Ishikawa (cell line): ENCODE data around the gene ADD1.

Experiments
- CEBPB ChIP-seq: IDR thresholded peaks from 2 replicates; pipeline ENCODE4 v1.6.1; 2012
- CREB1 ChIP-seq: IDR thresholded peaks from 2 replicates; pipeline ENCODE4 v1.6.1; 2012; ENCODE audit warnings: low read depth
- EGR1 ChIP-seq: IDR thresholded peaks from 2 replicates; pipeline ENCODE4 v1.6.1; 2012
- EP300 ChIP-seq: IDR thresholded peaks from 2 replicates; pipeline ENCODE4 v1.6.1; 2012; ENCODE audit warnings: borderline replicate concordance
- FOXM1 ChIP-seq: IDR thresholded peaks from 2 replicates; pipeline ENCODE4 v1.6.1; 2012; ENCODE audit warnings: low read depth, borderline replicate concordance
- NFIC ChIP-seq: IDR thresholded peaks from 2 replicates; pipeline ENCODE4 v1.6.1; 2012
- RAD21 ChIP-seq: IDR thresholded peaks from 2 replicates; pipeline ENCODE4 v1.6.1; 2012; ENCODE audit warnings: low read depth
- REST ChIP-seq: IDR thresholded peaks from 2 replicates; pipeline ENCODE4 v1.6.1; 2012; ENCODE audit warnings: low read depth, mild to moderate bottlenecking
- TAF1 ChIP-seq: IDR thresholded peaks from 2 replicates; pipeline ENCODE4 v1.6.1; 2012; ENCODE audit warnings: low read depth, mild to moderate bottlenecking
- TCF12 ChIP-seq: IDR thresholded peaks from 2 replicates; pipeline ENCODE4 v1.6.1; 2012; ENCODE audit warnings: low read depth
- TEAD4 ChIP-seq: IDR thresholded peaks from 2 replicates; pipeline ENCODE4 v1.6.1; 2012
- YY1 ChIP-seq: IDR thresholded peaks from 2 replicates; pipeline ENCODE4 v1.6.1; 2012; ENCODE audit warnings: low read depth
- ZBTB7A ChIP-seq: IDR thresholded peaks from 2 replicates; pipeline ENCODE4 v1.6.1; 2012; ENCODE audit warnings: low read depth
- TF ChIP-seq, protein P1 (sequence below): IDR thresholded peaks from 2 replicates; pipeline ENCODE4 v1.6.1; 2012
- TF ChIP-seq, protein P2 (sequence below): IDR thresholded peaks from 2 replicates; pipeline ENCODE4 v1.6.1; 2012

ADD1 gene

GRCh38 chr4:2906218-2906617, 62.6 kb downstream of the ADD1 start:
- TF ChIP-seq TAF1: no peak

- TF ChIP-seq YY1 (no peak), EGR1 (no peak), TAF1 (no peak), REST (no peak), ZBTB7A (no peak), CEBPB (no peak), EP300 (no peak), NFIC (no peak), CREB1 (no peak)
- TF ChIP-seq, protein P1, sequence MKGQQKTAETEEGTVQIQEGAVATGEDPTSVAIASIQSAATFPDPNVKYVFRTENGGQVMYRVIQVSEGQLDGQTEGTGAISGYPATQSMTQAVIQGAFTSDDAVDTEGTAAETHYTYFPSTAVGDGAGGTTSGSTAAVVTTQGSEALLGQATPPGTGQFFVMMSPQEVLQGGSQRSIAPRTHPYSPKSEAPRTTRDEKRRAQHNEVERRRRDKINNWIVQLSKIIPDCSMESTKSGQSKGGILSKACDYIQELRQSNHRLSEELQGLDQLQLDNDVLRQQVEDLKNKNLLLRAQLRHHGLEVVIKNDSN: no peak
Observed at GRCh38 chr4:2907226-2907625, 63.6 kb downstream of the ADD1 start.

GRCh38 chr4:2907706-2908293, 64.2 kb downstream of the ADD1 start:
- TF ChIP-seq TAF1: no peak
- TF ChIP-seq EGR1: no peak
- no peak for TF ChIP-seq RAD21
- TF ChIP-seq TEAD4: no peak
- no peak for TF ChIP-seq CREB1
- TF ChIP-seq, protein P1: no peak
- no peak for TF ChIP-seq YY1
- TF ChIP-seq EP300: no peak
- TF ChIP-seq CEBPB: no peak
- no peak for TF ChIP-seq NFIC
- TF ChIP-seq REST: no peak
- TF ChIP-seq ZBTB7A: no peak
- TF ChIP-seq, protein P2, sequence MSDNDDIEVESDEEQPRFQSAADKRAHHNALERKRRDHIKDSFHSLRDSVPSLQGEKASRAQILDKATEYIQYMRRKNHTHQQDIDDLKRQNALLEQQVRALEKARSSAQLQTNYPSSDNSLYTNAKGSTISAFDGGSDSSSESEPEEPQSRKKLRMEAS: no peak
- no peak for TF ChIP-seq FOXM1
- no peak for TF ChIP-seq TCF12

GRCh38 chr4:2908686-2909085, 65.0 kb downstream of the ADD1 start:
- TF ChIP-seq RAD21 (no peak), ZBTB7A (no peak), TCF12 (no peak), REST (no peak), EP300 (no peak), YY1 (no peak), EGR1 (no peak), FOXM1 (no peak), TAF1 (no peak), CREB1 (no peak), TEAD4 (no peak), NFIC (no peak)
- TF ChIP-seq, protein P2: no peak
- TF ChIP-seq, protein P1: no peak
